Sigmoid colon (tissue), 4 donors: Measurements from ENCODE around the gene DGKI.

Experiments used
- CTCF ChIP-seq, 4 experiments: fragments of 450-650 bp in 3 of 4; fragments of 200-600 bp in 1 of 4; IDR thresholded peaks; one replicate each; pipeline ENCODE4 v1.5.1; 2016 to 2019; ENCODE audit warnings: antibody characterized with exemption in 4 of 4, mild to moderate bottlenecking in 3 of 4, moderate library complexity in 2 of 4
- POLR2AphosphoS5 ChIP-seq, 4 donors: sonication (generic); formaldehyde crosslinking; IDR thresholded peaks; one replicate each; pipeline ENCODE4 v1.6.1; 2017; ENCODE audit warnings: antibody characterized with exemption in 4 of 4

GRCh38 chr7:137489880-137490279 is 356.9 kb downstream of the DGKI start:
- no peak for TF ChIP-seq CTCF (IDR thresholded peaks at IDR 0.05)
- TF ChIP-seq POLR2AphosphoS5 (IDR thresholded peaks at IDR 0.05) = no peak
